GM18951 (cell line): ENCODE measurements around the gene AP3S2.

Experiments used
- POLR2A ChIP-seq: IDR thresholded peaks from 4 replicates; pipeline ENCODE4 v1.6.1; 2011; ENCODE audit warnings: mild to moderate bottlenecking; ENCODE audit not compliant: insufficient read length, insufficient read depth; ENCODE audit errors: extremely low read depth
- in situ Hi-C: fragments of 300-500 bp; cut with MboI; formaldehyde crosslinking; loops from one replicate; pipeline ENCODE4 v1.12.0; 2022; ENCODE audit warnings: low sequenced_read_pairs, mixed read lengths, inconsistent platforms; ENCODE audit not compliant: unreplicated experiment

AP3S2 gene

DNA sequence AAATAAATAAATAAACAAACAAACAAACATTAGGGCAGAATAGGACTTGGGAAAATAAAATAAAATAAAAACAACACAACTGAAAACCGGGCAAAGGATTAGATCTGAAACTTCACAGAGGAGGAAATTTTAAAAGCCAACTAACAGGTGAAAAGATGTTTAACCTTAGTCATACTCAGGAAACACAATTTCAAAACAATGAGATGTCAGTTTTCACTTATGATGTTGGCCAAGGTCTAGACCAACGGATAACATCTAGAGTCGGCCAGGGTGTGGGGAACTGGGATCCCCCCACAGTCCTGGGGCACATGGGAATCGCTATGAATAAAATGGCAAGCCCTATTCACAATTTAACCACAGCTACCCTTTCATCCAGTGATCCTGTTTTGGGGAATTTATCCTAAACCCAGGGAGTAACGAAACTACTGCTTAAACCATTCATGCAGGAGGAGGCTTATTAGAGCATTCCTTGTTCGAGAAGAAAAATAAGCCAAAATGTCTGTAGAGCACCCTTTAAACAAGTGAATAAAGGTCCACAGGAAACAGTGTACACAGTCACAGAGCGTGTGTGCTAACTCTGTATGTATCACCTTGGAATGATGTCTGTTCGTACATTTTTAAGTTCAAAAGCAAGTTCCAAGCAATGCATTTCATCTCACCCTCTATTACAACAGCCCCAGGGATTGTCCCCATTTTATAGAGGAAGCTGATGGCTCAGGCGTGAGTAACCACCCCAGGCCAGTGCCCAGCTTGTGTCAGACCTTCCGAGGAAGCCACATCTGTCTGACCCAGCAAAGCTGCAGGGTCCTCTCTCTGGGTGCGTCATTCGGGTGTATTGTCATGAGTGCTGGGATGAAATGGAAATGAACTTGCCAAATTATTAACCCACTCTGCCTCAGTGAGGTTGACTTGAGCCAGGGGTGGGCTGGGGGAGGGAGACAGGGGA is 72.9 kb downstream of the AP3S2 start:
- in situ Hi-C loops, result no loop called here
- no peak for TF ChIP-seq POLR2A

DNA sequence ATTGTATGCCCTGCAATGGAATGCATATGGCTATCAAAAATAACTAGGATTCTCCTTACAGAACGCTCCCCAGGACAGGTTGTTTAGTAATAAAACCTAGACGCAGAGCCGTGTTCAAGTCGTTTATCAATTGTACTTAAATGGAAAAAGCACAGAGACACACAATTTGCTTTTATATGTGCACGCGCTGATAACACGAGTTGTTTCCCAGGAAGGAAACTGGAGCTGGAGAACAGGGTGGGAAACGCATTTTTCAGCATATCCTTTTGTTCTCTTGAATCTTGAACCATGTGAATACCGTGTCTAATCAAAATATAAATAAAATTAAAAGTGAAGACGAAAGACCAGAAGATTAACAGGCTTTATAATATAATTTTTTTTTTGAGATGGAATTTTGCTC is 75.5 kb downstream of the AP3S2 start:
- no peak for TF ChIP-seq POLR2A
- in situ Hi-C loops, result no loop called here

DNA sequence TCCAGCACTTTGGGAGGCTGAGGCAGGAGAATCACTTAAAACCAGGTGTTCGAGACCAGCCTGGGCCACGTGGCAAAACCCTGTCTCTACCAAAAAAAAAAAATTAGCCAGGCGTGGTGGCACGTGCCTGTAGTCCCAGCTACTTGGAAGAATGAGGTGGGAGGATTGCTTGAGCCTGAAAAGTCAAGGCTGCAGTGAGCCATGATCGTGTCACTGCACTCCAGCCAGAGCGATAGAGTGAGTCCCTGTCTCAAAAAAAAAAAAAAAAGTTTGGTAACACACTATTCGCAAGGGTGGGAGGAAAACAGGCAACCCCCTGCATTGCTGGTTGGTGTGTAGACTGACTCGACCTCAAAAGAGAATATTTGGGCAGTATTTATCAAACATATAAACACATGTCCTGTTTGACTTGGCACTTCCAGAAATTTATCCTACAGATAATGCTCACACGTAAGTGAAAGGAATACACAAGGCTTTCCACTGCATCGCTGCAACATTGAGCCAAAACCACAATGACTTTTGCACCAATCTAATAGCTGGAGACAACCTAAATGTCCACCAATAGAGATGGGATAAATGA is 76.0 kb downstream of the AP3S2 start:
- in situ Hi-C loops, result no loop called here
- TF ChIP-seq POLR2A, result no peak

DNA sequence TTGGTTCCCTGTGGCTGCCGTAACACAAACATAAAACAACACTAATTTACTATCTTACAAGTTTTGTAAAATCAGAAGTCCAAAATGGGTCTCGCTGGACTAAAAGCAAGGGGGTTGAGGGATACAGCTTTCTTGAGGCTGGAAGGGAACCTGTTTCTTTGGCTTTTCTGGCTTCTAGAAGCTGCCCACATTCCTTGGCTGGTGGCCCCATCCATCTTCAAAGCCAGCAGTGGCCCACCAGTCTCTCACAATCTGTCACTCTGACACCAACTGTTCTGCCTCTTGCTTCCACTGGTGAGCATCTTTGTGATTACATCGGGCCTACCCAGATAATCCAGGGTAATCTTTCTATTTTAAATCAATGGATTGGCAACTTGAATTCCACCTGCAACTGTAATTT is 78.0 kb downstream of the AP3S2 start:
- TF ChIP-seq POLR2A, result no peak
- in situ Hi-C loops, result no loop called here

DNA sequence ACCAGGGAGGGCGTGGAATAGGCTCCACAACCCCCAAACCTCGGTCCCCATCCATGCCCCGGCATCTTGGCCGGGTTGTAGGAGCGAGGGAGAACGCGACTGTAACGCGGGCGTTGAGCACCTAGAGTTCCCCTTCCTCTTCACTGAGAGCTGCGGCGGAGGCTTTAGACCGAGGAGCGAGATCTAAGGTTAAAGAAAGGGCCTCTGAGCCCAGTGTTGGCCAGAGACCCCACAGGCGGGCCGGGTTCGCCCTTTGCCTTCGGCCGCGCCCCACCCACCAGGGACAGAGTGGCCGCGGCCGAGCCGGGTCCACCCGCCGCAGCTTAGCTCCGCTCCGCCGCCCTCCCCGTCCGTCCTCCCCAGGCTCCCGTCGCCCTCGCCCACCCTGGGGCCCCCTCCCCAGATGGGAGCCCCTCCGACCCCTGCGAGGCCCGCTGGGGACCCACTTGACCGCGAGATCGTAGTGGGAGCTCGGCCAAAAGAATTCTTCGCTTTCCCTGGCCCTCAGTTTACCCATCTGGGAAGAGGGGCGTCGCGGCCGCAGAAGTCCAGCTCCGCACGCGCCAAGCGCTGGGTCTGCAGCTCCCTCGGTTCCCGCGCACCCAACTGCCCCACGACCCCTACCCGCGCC is 79.6 kb downstream of the AP3S2 start:
- TF ChIP-seq POLR2A, result no peak
- in situ Hi-C loops, result no loop called here

DNA sequence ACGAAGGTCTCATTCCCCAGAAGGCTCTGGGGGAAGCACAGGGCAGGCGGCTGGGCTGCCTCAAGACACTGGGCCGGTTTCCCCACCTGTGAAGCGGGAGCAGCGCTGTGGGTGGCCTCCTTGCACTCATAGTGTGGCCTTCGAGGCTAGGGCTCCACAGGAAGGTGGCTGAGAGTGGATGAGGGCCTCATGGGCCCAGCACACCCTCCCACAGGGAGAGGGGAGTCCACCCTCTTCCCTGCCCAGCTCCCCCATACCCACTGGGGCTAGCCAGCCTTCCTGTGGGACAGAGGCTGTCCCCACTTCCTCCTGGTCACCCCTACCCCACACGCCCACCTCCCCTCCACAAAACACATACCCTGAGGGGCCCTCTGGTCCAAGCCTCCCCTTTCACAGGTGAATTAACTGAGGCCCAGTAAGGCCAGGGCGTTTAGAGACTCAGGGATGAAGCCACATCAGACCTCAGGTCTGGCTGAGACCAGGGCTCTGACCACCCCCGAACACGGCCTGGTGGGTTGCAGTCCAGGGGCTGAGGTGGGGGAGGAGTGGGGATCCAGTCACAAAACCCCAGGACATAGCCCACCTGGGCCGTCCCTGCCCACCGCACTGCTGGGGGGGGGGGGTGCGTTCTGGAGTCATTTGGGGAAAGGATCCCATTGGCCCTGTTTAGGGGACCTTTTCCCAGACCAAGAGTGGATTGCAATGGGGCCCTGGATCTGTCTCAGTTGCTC is 80.2 kb downstream of the AP3S2 start:
- in situ Hi-C loops, result no loop called here
- TF ChIP-seq POLR2A, result no peak

DNA sequence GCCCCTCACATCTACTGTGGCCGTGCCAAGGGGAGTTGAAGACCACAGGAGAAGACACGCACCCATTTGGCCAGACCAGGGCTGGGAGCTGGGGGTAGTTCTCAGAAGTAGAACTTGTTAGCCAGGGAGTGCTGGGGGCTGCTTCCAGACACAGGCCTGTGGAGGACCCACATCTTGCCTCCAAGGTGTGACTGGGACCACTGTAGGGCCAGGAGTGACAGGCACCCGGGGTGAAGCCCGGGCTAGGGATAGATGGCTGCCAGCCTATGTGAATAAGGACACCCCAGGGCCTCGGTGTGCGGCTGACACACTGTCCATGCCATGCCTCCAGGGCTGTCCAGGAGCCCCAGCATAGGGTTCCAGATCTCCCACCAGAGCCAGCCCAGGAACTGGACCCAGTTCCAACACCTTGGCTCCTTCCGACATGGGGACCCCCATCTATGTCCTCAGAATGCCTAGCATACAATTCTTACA is 80.9 kb downstream of the AP3S2 start:
- in situ Hi-C loops, result no loop called here
- TF ChIP-seq POLR2A, result no peak

DNA sequence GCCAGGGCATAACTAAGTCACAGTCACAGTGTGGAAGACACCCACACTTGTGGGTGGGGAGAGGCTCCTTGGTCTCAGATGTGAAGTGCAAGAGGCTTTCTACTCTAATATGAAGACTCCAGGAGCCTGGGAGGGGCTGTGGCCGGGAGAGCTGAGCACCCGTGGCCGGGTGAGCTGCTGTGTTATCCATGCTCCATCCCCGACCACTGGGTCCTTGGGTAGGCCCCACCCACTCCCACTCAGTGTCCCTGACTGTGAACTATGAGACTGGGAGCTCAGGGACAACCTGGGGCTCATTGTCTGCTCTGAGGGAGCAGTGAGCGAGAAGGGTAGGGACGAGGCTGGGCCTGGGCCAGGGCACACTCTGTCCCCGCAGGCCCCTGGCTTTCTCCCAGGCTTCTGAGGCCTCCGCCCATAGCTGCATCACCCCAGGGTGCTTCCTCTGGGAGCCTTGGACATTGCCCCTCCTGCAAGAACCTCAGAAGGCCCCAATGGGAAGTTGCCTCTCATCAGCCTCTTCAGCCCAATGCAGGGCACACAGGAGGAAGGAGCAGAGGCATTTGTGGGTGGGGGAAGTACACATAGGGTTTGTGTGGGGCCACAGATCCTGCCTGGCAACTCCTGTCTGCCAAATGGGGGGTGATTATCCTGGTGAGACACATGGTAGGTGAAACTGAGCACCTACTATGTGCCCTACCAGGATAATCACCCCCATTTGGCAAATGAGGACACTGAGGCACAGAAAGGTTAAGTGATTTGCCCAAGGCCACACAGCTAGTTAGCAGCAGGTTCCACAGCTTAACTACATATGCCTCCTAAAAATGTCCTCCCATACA is 81.6 kb downstream of the AP3S2 start:
- TF ChIP-seq POLR2A, result no peak
- in situ Hi-C loops, result no loop called here

DNA sequence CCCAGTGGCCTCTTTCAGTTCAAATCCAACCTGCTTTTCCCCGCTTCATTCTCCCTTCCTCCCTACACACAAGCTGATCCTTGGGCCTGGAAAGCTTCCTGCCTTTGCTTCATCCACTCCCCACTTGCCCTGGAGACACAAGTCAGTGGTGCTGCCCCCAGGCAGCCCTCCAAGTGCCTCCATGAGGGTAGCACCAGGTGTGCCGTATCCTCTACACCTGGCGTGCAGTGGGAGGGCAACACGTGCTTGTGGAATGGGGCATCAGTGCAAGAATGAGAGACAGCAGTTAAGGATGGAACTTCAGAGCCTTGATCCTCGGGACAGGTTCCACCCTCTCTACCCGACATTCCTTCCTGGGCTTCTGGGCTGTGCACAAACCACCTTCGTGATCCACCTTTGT is 83.0 kb downstream of the AP3S2 start:
- no peak for TF ChIP-seq POLR2A
- in situ Hi-C loops, result no loop called here

DNA sequence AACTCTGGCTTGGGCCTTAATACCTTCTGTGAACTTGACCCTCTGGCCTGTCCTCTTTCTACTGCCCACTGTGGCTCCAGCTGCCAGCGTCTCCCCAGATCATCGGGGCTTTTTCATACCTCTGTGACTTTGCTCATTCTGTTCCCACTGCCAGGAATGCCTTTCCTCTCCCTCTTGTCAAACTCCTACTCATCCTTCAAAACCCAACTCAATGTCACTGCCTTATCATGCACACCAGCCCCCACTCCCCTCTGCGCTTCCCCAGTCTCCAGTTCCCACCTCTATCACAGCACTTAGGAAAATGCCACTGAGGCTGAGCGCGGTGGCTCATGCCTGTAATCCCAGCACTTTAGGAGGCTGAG is 84.0 kb downstream of the AP3S2 start:
- no peak for TF ChIP-seq POLR2A
- in situ Hi-C loops, result no loop called here

DNA sequence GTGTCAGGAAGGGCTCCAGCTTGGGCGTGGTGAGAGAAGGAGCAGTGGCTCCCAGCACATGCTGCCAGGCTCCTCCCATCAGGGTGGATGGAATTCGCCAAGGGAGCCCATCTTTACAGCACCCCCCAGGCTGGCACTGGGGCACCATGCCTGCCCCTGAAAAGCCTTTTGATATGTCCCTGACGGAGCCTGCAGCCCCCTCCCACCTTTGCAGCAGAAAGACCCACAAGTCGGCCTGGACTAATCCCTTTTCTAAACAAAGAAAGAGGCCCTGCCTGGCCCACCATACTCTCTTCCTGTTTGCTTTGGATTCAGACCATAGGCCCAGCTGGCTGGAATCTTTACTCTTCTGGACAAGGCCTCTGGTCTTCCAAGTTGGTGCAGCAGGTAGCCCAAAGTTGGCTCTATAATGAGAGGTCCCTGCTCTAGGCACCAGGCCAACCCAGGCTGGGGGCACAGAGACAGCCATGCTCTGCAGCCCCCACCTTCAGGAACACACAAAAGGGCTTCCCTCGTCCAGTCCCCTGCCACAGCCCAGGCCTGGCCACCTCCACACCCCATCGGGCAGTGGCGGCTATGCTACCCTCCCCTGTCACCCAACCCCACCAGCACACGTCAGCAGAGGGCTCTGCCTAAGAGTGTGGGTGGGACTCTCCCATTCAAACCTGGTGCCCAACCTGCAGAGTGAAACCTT is 84.6 kb downstream of the AP3S2 start:
- TF ChIP-seq POLR2A, result no peak
- in situ Hi-C loops, result no loop called here
